Stimulated activated CD8-positive, alpha-beta memory T cell treated with anti-CD3 and anti-CD28 coated beads, Interleukin-2, amount 100 ng/mL, for 1 hour (primary cell): ENCODE results near the gene SAP30BP.

Experiments used
- DNase-seq, 2 donors: peaks; one replicate each; pipeline ENCODE4 v3.0.0-alpha.2; 2020; ENCODE audit warnings: low read depth in 2 of 2

Gene SAP30BP

DNA sequence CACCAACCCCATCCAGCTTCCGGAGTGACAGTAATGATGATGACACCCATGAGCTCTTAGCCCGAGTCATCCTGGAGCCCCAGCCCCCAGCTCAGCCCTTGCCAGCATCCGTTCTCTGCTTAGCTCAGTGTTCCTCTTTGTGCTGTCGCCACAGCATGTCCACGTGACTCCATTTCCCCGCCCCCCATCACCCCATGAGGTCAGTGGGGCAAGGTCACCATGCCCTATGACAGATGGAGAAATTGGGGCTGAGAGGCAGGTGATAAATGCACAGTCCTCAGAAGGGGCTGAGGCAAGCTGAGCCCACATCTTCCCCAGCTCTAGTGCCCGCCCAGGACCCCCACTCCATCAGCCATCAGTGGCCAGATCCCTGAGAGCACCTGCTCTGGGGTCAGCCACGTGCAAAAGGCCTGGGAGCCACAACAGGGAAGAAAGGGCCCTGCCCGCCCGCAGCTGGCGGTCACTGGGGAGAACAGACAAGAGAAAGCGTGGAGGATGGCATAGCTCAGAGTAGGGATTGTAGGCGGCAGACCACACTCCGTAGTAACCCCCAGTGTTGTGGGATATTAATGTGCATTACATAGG is 71.2 kb downstream of the SAP30BP start:
- DNase-seq, result no peak

DNA sequence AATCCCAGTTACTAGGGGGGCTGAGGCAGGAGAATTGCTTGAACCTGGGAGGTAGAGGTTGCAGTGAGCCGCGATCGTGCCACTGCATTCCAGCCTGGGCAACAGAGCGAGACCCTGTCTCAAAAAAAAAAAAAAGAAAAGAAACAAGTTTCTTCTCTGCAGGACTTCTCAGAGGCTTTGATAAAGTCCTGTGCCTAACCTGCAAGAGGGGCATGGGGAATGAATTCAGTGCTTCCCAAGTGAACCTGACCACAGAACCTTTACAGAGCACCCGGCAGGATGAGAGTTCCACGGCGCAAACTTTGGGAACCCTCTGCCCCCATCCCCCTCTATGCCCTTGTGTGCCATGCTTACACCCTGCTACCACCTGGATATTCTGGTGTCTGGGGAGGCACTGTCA is 72.0 kb downstream of the SAP30BP start:
- no peak for DNase-seq

DNA sequence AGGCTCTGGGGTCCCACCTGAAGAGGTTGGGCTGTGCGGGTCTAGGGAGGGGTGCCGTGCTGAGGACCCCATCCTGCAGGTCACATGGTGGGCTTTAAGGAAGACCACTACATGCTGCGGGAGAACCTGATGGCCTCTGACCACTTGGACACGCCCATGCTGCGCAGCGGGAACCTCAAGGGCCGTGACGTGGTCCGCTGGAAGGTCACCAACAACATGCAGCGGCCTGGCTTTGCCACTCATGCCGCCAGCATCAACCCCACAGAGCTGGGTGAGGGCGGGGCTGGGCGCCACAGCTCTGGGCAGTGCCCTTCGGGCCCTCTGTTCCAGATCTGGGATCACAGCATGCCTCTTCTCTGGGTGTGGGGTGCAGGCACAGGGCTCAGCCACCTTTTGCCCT is 72.7 kb downstream of the SAP30BP start:
- no peak for DNase-seq

- DNase-seq, result no peak
Measured at GRCh38 chr17:75740215-75740614, 73.1 kb downstream of the SAP30BP start.

DNA sequence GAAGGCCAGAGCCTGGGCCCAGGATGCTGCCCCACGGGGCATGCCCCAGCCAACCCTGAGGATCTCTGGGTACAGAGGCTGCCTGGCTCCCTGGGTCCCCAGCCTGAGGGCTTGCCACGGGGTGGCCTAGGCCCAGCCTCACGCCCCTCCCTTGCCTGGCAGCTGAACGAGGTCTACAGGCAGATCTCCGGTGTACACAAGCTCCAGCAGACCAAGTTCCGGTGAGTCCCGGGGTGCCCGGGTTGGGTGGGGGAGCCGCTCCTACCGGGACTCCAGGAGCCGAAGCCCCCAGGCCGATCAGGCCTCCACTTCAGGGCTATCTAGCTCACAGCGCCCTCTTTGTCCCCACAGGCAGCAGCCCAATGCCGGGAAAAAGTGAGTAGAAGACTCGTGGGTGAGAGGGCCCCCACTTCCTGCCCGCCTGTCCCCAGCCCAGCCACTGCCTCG is 73.5 kb downstream of the SAP30BP start:
- no peak for DNase-seq

DNA sequence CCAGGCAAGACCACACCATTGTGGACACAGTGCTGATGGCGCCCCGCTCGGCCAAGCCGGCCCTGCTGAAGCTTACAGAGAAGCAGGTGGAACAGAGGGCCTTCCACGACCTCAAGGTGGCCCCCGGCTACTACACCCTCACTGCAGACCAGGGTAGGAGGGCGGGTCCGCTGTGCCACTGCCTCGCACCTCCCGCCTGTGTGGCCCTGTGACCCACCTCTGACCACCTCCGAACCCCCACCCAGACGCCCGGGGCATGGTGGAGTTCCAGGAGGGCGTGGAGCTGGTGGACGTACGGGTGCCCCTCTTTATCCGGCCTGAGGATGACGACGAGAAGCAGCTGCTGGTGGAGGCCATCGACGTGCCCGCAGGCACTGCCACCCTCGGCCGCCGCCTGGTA is 75.2 kb downstream of the SAP30BP start:
- DNase-seq, result no peak

GRCh38 chr17:75743625-75744206 is 76.6 kb downstream of the SAP30BP start:
- DNase-seq, result no peak

- DNase-seq, result no peak
Measured at GRCh38 chr17:75748706-75749105, 81.6 kb downstream of the SAP30BP start.

DNA sequence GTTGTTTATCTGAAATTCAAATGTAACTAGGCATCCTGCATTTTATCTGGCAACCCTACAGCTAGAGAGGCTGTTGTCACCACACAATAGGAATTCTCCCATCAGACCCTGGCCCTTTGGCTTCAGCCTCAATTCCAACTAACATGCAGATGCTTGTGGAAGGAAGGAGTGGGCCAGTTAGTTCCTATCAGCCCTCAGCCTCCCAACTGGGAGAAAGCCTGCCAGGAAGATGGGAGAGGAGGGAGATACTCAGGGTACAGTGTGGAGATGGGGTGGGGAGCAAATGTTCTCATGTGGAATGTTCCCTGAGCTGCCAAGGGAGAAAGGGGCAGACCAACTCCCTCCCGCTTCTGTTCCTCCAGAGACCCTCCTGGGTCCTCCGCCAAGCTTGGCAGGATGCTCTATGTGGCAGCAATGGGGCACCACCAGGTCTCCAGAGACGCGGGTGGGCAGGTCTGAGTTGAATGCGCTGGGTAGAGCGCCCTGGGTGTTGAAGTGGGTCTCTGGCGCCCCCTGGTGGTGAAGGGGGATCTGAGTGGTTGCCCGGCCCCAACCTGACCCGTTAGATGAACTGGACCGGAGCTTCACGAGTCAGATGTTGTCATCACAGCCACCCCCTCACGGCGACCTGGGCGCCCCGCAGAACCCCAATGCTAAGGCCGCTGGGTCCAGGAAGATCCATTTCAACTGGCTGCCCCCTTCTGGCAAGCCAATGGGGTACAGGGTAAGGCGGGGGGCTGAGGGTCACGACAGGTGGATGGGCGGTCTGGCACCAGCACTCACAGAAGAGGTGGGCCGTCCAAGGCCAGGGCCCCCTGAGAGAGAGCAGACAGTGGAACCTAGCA is 82.6 kb downstream of the SAP30BP start:
- peak; percentile 75 to 80 for DNase-seq

GRCh38 chr17:75750661-75751423 is 83.7 kb downstream of the SAP30BP start:
- no peak for DNase-seq

DNA sequence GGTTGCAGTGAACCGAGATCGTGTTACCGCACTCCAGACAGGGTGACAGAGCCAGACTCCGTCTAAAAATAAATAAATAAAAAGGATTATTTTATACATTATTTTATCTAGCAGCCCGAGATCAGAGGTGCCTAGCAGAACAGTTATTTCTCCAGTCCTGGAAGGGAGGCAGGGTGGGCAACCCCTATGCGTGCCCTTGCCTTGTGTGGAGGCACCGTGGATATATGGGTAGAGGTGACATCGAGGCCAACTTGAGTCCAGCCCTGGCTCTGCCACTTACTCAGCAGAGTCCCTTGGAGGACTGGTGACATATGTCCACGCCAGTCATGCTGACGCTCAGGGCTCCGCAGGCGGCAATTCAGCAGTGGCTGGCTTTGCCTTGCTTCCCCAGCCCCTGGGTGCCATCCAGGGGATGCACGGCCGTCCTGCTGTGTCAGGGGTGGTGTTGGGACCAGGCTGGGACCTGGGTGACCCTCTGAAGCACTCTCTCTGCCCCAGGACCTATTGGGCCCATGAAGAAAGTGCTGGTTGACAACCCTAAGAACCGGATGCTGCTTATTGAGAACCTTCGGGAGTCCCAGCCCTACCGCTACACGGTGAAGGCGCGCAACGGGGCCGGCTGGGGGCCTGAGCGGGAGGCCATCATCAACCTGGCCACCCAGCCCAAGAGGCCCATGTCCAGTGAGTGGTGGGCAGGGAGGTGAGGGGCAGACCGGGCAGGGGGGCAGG is 84.7 kb downstream of the SAP30BP start:
- no peak for DNase-seq

- DNase-seq, result no peak
Measured at GRCh38 chr17:75752405-75752709, 85.2 kb downstream of the SAP30BP start.

DNA sequence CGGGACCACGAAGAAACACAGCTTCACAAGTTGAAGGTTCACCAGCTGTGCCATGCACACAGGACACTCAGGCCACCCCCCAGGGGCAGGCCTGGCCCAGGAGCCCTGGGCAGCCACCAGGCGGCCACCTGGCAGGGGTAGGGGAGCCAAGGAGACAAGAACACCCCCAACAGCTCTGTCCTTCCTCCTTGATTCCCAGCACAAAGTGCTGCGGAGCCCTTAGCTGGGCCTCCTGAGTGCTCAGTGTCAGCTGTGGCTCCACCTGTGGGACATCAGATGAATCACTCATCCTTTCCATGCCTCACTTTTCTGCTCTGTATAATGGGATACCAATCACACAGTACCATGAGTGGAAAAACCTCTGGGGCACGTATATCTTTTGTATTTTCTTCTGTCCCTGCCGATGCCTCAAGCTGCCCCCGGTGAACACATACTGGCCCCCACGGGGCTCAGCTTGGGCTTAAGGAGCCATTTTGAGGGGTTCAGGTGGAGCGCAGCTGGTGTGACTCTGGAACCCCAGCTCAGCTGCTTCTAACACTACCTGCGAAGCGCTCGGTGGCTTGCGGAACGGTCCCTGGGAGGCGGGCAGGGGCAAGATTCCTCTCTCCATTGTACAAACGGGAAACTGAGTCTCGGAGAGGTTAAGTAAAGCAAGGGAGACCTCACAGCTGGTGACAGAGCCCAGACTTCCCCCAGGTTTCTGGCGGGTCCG is 85.8 kb downstream of the SAP30BP start:
- DNase-seq, result no peak

- peak; percentile 42 to 56 for DNase-seq
Measured at GRCh38 chr17:75753514-75754377, 86.6 kb downstream of the SAP30BP start.

- no peak for DNase-seq
Measured at GRCh38 chr17:75754378-75755204, 87.5 kb downstream of the SAP30BP start.

DNA sequence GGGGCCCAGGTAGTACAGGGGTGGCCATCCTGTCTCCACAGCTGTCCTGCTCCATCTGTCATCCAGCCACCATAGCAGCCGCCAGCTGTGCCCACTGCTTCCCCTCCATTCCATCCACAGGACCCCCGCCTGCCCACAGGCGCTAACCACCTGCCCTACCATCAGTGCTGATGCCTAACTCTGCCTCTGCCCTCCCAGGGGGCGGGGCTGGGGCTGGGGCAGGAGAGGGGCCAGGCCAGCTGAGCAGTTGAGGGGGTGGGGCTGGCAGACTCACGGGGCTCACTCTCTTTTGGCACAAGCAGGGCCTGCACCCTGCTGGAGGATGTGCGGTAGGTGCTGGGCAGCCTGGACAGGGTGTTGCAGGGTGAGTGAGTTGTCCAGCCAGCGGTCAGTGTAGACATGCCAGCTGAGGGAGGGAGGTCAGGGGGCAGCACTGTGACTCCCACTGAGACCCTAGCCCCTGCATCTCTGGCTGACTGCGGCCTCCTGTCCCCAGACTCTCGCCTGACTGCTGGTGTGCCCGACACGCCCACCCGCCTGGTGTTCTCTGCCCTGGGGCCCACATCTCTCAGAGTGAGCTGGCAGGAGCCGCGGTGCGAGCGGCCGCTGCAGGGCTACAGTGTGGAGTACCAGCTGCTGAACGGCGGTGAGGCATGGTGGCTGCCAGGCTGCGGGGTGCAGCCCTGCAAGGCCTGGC is 88.2 kb downstream of the SAP30BP start:
- no peak for DNase-seq

GRCh38 chr17:75755990-75756389 is 88.9 kb downstream of the SAP30BP start:
- no peak for DNase-seq

DNA sequence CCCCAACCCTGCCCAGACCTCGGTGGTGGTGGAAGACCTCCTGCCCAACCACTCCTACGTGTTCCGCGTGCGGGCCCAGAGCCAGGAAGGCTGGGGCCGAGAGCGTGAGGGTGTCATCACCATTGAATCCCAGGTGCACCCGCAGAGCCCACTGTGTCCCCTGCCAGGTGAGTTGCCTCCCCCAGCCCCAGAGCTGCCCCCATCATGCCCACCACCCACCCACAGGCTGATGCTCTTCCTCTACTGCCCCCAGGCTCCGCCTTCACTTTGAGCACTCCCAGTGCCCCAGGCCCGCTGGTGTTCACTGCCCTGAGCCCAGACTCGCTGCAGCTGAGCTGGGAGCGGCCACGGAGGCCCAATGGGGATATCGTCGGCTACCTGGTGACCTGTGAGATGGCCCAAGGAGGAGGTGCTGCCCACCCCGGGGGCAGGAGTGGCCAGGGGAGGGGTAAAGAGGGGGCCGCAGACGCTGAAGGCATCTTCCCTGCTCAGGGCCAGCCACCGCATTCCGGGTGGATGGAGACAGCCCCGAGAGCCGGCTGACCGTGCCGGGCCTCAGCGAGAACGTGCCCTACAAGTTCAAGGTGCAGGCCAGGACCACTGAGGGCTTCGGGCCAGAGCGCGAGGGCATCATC is 89.4 kb downstream of the SAP30BP start:
- no peak for DNase-seq
